ENCODE measurements around the gene CEMIP. TPM values are rescaled to one million over a fixed set of nuclear protein-coding genes. Genes with fewer than 3 reads are reported as not detected.

Gene CEMIP
- total RNA-seq, 1 donor from 2014 or later: 3.7 TPM

DNA sequence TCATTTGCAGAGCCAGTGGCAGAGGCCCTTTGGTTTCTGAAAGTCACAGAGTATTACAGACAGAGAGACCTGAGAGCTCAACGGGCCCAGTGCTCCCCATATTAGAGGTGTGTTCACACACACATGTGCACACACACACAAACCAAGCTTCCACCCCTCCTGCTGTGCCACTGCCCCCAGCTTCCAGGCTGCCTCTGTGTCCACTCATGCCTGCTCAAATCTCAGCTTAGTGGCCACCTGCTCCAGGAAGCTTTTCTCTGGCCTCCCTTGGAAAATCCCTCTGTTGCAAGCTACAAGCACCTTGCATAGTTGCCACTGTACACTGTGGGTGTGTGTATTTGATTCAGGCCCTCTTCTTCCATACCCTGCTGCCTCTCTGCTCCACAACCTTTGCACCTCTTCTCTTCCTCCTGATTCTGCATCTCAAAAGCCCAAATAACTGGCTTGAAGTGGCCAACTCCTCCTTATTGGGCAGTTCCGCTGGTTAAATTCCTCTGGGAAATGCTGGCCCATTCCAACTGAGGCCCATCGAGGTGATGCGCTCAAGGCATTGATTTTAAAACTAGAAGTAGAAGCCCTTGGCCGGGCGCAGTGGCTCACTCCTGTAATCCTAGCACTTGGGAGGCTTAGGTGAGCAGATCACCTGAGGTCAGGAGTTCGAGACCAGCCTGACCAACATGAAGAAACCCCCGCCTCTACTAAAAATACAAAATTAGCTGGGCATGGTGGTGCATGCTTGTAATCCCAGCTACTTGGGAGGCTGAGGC lies 187.4 kb downstream of the CEMIP start:
- no peak for DNase-seq (ENCODE audit: low spot score in 2 of 2)
- FAIRE-seq: no peak

DNA sequence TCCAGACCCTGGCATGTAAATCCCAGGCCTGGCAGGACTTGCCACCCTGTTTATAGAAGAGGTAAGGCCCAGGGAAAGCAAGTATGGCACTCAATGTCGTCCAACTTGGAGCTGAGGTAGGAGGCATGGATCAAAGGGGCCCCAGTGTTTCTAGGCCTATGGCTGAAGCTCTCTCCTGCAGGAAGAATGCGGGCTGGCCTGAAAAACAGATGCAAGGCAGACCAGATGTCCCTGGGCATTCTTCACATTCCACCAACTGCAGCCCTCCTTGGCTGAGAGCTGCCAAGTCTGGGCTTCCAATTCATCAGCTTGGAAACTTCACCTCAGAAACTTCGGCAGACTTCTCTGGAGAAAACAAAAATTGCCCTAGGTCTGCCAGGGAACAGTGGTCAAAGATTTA lies 188.3 kb downstream of the CEMIP start:
- FAIRE-seq (no peak), DNase-seq (ENCODE audit: low spot score in 2 of 2) (no peak)

DNA sequence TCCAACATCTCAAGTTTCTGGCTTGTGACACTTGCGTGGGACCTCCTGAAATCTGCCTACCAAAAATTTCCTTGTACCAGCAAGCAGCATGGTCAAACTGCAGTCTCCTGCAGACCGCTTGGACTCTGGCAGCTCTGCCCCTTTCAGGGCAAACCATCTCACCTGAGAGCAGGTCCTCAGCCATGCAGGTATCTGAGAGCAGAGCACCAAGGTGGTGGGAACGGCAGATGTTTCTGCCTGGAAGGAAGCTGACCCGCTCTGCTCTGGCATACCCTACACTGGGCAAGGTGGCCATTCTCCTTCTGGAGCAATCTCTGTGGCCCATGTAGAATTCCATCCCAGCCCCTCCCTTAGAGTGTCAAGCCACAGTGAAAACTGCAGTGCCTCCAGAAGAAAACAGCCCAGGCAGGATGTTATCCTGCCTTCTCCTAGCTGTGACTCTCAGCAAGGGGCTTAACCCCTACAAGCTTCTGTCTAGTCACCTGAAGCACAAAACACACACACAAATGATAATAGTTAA lies 188.9 kb downstream of the CEMIP start:
- no peak for FAIRE-seq

DNA sequence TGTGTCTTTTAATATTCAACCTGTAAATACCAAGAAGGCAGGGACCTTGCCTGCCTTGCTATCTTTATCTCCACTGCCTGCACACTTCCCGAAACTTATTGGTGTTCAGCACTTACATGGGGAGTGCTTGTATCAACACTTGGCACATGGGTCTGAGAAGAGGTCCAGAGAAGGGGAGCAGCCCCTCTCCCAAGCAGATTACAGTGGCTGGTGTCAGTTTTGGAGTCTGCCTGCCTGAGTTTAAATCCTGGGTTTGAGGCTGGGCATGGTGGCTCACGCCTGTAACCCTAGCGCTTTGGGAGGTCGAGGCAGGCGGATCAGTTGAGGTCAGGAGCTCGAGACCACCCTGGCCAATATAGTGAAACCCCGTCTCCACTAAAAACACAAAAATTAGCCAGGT lies 190.1 kb downstream of the CEMIP start:
- no peak for FAIRE-seq

More for the DNA sequence above, 188.9 kb downstream of the CEMIP start:
- DNase-seq (ENCODE audit: low spot score in 2 of 2): no peak

DNA sequence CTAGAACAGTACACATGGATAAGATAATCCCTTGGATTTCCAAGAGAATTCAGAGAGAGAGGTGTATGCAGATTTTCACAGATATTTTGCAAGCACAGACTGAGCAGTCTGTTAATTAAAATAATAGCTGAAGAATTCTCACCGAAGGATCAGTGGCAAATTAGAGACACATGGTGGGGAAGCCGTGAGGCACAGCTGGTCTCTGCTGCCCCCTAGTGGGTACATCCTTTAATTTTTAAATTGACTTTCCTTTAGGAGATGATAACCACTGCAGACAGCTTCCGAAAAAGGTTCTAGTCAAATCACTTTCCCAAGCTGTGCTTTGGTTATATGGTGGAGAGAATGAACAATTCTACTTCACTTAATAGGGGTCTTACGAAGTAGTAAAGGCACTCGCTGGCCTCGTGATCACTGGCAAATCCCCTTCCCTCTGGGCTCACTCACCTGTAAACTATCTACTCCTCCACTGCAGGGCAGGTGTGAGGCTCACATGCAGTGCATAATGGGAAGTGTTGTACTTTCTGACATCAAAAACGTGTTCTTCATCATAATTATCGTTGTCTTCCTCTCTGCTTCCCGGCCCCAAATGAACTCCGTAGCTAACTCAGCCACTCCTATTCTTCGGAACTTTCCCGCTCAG lies 191.0 kb downstream of the CEMIP start:
- no peak for FAIRE-seq

More for the DNA sequence above, 190.1 kb downstream of the CEMIP start:
- no peak for DNase-seq (ENCODE audit: low spot score in 2 of 2)

DNA sequence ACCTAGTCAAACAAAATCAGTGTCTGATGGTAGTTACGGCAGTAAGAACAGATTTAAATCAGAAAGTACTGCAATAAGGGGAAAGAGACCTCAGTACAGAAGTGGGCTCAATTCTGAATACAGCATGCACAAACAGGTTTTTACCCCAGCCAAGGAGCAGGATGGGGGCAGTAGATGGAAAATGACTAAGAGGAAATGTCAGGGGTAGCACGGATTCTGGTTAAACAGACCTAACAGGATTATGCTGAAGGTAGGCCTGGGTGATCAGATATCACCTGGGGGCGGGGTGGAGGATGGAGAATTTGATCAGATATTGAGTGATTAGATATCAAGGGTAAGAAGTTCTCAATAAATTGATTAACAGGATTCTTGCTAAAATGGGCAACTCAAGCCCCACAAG lies 191.5 kb downstream of the CEMIP start:
- FAIRE-seq (no peak), DNase-seq (ENCODE audit: low spot score in 2 of 2) (no peak)

More for the DNA sequence above, 191.0 kb downstream of the CEMIP start:
- DNase-seq (ENCODE audit: low spot score in 2 of 2): peak; percentile 24 to 63

DNA sequence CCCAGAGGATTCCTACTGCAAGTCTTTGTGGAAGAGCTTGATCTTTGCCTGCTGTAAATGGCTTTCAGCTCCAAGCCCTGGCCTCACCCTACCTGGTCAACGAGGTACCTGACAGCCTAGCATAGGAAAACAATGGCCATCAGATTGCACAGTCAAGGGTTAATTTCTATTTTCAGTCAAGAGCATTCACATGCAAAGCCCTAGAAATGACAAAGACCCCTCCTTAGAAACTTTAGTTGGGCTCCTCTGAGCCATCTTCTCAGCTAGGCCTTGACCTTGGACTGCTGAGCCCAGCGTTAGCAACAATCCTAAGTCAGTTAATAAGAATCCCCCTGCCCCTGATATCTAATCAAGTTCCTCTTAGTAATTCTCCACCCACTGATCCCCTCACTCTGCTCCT lies 192.0 kb downstream of the CEMIP start:
- no peak for DNase-seq (ENCODE audit: low spot score in 2 of 2)
- no peak for FAIRE-seq

DNA sequence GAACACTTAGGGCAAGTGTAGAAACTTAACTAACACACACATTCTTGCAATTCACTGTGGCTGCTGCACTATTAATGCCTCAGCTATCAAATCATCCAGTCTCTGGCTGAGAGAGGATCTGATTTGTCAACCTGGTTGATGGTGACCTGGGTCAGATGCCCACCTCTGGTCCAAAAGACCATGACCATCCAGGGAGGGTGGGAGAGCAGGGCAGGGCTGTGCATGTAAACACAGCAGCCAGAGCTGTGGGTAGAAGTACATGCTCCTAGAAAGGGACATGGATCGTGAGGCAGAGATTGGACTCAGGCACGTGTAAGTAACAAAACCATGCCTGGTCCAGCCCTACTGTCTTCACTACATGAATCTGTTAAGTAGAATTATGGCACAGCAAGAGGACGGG lies 193.1 kb downstream of the CEMIP start:
- FAIRE-seq: no peak
- DNase-seq (ENCODE audit: low spot score in 2 of 2): no peak

DNA sequence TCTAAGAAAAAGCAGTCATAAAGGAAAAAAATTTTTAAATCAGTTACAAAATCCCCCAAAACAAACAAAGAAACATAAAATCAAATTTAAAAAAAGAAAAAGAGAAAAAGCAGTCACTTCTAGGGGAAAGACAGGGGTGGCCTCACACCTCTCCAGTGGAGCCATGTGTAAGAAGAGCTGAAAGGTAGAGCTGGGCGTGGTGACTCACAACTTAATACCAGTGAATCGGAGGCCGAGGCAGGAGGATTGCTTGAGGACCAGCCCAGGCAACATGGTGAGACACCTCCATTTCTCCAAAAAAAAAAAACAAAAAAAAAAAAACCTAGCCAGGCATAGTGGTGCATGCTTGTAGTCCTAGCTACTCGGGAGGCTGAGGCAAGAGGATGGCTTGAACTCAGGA lies 195.7 kb downstream of the CEMIP start:
- DNase-seq (ENCODE audit: low spot score in 2 of 2): no peak
- no peak for FAIRE-seq

DNA sequence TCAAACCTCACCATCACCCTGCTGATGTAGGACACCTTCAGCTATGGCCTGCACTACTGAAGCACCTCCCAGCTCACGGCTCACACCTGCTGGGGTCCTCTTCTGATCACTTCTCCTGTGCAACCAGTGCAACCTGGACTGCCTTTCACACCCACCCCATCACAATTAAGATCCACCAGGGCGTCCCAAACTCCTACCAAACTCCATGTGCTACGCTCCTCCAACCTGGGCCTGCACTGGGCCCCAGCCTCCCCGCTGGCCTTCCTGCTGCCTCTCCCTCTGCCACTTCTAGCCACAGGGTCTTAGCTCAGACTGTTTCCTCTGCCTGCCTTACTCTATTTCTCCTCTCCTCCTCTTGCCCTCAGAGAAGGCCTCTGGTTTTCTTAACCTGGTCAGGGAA lies 197.7 kb downstream of the CEMIP start:
- FAIRE-seq: no peak
- DNase-seq (ENCODE audit: low spot score in 2 of 2): no peak

DNA sequence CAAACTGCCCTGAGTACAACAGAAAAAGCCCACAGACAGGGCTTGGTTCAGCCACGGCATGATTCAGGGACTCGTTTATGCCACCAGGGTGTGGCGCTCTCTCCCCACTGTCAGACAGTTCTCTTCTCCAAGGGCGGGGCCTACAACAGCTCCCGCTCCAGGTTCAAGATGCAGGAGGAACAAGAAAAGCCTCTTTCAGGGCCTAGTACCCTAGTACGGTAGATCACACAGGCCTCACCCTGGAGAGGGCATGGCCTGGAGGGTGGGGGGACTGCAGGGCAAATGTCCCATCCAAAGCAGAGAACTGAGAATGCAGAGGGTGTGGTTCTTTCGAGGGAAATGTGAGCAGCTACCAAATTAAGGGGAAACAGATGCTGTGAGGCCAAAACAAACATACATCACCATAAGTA lies 198.5 kb downstream of the CEMIP start:
- FAIRE-seq (no peak), DNase-seq (ENCODE audit: low spot score in 2 of 2) (peak in 1 of 2 donors; percentile 52)

DNA sequence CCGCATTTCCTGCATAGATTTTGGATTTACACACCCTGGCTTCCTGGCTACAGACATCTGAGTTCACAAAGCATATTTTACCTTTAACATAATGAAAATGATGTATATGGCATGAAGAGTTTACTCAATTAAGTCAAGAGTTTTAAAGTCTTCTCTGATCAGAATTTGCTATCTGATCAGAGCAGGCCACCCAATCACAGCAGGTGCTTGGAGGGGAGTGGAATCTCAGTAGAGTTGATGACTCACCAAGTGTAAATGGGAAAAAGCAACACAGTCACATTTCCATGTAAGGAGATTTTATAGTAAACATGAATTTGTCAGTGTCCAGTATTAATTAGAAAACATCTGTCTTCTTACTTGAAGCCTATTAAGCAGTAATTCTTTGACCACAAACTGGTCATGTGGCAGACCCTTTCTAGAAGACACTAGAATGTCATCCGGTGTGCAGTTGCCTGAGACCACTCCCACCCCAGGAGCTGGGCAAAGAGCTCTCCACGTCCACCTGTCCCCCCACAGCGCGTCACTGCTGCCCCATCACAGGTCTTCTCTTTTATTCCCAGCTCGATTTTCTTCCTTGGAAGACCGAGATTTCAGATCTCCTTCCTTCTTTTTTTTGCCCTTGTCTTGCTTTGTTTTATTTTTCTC lies 199.6 kb downstream of the CEMIP start:
- DNase-seq (ENCODE audit: low spot score in 2 of 2) (no peak), FAIRE-seq (no peak)

DNA sequence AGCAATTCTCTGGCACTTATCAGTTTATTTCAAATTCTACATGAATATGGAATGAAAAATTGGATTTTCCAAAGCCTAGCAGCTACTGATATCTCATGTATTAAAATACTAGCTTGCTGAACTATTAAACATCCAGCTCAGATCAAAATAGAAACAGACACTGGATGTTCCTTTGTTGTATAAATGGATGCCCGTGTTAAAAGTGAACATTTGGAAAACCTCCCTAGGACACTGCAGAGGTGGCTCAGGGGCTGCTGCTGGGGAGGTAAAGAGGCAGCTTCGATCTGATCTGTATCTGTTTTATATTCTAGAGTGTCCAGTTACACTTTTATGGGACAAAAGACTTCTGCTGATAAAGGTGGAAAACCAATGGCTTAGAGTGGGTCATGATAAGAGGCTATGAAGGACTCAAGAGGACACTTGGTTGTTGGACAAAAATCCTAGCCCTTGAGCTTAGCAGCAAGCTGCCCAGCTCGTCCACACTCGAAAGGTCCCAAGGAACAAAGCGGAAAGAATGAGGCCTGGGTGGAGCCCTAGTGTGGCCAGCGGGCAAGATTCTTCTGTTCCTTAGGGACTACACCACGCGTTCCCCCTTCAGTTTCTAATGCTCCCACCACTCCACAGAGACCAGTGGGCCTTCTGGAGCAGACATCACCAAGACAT lies 200.5 kb downstream of the CEMIP start:
- no peak for FAIRE-seq
- DNase-seq (ENCODE audit: low spot score in 2 of 2): no peak

DNA sequence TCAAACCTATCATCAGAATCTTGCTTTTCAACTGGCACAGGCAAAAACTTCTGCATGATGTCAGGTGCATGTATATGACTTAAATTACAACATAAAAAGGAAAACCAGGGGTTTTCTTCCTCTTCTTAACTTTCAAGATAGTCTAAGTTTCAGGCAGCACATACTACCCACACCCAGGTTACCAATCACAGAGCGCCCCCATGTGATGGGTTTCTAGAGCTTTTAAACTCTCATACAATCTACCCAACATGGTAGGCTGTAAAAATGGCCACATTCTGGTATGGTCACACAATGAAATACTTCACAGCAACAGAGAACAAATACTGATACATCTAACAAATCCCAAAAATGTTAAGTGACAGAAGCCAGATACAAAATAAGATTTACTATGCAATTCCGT lies 203.0 kb downstream of the CEMIP start:
- DNase-seq (ENCODE audit: low spot score in 2 of 2) (no peak), FAIRE-seq (no peak)

DNA sequence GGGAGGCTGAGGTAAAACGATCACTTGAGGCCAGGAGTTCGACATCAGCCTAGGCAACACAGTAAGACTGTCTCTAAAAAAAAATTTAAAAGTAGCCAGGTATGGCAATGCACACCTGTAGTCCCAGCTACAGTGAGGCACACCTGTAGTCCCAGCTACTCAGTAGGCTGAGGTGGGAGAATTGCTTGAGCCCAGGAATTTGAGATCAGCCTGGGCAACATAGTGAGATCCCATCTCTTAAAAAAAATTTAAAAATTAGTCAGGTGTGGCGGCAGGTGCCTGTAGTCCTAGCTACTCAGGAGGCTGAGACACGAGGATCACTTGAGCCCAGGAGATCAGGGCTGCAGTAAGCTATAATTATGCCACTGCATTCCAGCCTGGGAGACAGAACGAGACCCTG lies 203.7 kb downstream of the CEMIP start:
- DNase-seq (ENCODE audit: low spot score in 2 of 2) (no peak), FAIRE-seq (no peak)

DNA sequence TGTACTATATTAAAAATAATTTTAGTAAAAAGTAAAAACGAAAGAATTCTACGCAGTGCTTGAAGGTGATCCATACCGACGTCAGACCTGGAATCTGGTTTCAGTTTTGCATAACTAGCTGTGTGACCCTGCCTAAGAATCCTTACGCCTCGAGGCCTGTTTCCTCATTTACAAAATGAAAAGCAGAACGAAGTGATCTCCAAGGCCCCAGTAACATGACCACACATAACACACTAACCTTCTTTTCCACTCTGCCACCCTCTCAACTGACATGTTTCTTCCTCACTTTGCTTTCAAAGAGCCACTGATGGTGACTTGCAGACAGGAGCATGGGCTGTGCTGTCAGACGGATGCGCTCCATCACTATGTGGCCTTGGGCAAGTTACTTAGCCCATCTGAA lies 205.7 kb downstream of the CEMIP start:
- FAIRE-seq (no peak), DNase-seq (ENCODE audit: low spot score in 2 of 2) (no peak)

DNA sequence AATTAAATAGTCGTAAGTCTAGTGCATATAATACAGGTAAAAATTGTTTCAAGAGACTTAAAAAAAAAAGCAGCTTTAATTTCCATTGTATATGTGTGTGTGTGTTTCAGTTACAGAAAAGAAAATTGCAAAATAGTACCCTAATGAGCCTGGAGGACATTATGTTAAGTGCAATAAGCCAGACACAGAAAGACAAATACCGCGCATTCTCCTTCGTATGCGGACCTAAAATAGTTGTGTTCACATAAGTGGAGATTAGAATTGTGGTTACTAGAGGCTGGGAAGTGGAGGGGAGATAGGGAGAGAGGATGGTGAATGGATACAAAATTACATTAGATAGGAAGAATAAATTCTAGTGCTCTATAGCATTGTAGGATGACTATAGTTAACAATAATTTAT lies 206.8 kb downstream of the CEMIP start:
- DNase-seq (ENCODE audit: low spot score in 2 of 2): no peak
- no peak for FAIRE-seq

DNA sequence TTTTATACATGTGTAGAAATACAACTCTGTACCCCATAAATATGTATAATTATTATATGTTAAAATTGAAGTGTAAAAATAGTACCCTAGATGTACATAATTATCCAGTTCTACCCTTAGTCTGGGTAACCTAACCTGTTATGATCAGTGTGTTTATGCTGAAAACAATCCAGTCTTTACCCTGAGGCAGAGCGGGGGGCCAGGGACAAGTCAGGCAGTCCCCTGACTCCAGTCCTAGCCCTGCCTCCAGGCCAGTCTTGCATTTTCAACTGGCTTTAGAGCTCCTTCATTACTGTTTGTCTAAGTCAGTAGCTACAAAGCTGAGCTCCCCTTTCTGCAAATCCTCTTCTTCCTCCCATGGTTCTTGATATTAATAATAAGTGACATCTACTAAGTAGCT lies 207.3 kb downstream of the CEMIP start:
- FAIRE-seq (no peak), DNase-seq (ENCODE audit: low spot score in 2 of 2) (no peak)

DNA sequence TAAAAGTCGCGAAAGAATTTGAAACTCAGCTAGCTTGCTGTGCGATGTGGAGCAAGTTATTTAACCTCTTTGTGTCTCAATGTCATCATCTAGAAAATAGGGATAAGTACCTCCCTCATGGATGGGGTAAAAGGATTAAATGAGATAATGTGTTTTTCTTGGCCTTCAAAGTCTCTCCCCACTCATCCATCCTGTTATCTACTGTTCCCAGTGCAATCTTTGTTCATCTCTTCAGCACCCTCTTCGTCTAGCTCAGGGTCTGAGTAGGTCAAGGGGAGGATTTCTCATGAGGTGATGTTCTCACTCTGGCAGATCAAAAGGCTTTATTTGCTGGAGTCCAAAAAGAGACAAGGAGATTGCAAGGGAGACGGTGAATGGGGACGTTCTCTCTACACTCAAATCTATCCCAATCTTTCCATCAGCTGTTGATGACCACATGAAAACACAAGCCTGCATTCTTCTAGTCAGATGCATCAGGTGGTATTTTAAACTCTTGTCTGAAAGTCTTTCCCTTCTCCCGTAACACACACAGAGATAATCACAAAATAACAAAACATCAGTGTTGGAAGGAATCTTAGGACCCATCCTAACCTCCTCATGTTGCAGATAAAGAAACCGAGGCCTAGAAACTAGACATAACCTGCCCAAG lies 209.1 kb downstream of the CEMIP start:
- DNase-seq (ENCODE audit: low spot score in 2 of 2) (no peak), FAIRE-seq (no peak)

DNA sequence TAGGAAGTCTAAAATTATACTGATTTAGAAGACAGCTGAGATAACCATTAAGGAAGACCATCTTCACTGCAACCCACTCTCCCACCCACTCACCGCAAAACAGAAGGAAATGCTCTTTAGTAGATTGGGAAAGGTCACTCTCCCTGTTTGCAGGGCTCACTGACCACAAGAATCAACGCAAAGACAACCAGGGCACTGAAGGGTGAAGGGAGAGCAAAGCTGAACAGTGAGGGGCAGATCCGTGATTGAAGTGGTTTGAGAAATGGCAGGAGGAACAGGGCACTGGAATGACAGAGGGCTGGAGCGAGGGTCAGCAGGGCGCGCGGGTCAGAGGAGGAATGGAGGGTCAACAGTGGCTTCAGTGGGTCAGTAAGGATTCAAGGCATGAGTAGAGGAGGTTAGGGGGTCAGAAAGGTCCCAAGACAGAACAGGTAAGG lies 209.9 kb downstream of the CEMIP start:
- no peak for FAIRE-seq

More for the DNA sequence above, 209.9 kb downstream of the CEMIP start:
- DNase-seq (ENCODE audit: low spot score in 2 of 2): no peak

Measured in frontal cortex (tissue), 4 donors.